Activated CD4-positive, alpha-beta memory T cell treated with anti-CD3 and anti-CD28 coated beads for 36 hours (primary cell): Measurements from ENCODE around the gene FFAR2. TPM values are rescaled to one million over a fixed set of nuclear protein-coding genes. Genes with fewer than 3 reads are reported as not detected.

ENCODE experiments used
- CTCF ChIA-PET: fragments of 350-600 bp; sonication (Branson Sonifier 250); formaldehyde crosslinking; loops from one replicate; lab custom pipeline; 2021; ENCODE audit warnings: antibody characterized with exemption, inconsistent platforms; lab: Charles Lee
- POLR2A ChIA-PET: fragments of 350-600 bp; sonication (Branson Sonifier 250); formaldehyde crosslinking; loops from one replicate; lab custom pipeline; 2021; ENCODE audit warnings: antibody characterized with exemption; lab: Charles Lee
- DNase-seq: peaks from one replicate; pipeline ENCODE4 v3.0.0-alpha.2; 2020
- H3K27ac Mint-ChIP-seq: one replicate; pipeline ENCODE4 v1.8.0; 2021; ENCODE audit warnings: mixed read lengths
- H3K27me3 Mint-ChIP-seq: one replicate; pipeline ENCODE4 v1.8.0; 2021; ENCODE audit warnings: mixed read lengths
- H3K36me3 Mint-ChIP-seq: one replicate; pipeline ENCODE4 v1.8.0; 2021; ENCODE audit warnings: mixed read lengths
- H3K4me1 Mint-ChIP-seq: one replicate; pipeline ENCODE4 v1.8.0; 2021; ENCODE audit warnings: low read depth, mixed read lengths
- H3K4me3 Mint-ChIP-seq: one replicate; pipeline ENCODE4 v1.8.0; 2021; ENCODE audit warnings: mild to moderate bottlenecking, mixed read lengths
- H3K9me3 Mint-ChIP-seq: one replicate; pipeline ENCODE4 v1.8.0; 2021; ENCODE audit warnings: mixed read lengths
- intact Hi-C: fragments of 100-400 bp; cut with micrococcal nuclease; formaldehyde crosslinking; loops from one replicate; pipeline ENCODE4 v1.15.1; 2023
- total RNA-seq, 2 experiments: library from RNA; stranded (reverse); gene quantifications; one replicate each; pipeline ENCODE4 v1.2.3, GENCODE V29; 2021

Gene FFAR2
- total RNA-seq, 2 experiments from 2014 or later: not detected

DNA sequence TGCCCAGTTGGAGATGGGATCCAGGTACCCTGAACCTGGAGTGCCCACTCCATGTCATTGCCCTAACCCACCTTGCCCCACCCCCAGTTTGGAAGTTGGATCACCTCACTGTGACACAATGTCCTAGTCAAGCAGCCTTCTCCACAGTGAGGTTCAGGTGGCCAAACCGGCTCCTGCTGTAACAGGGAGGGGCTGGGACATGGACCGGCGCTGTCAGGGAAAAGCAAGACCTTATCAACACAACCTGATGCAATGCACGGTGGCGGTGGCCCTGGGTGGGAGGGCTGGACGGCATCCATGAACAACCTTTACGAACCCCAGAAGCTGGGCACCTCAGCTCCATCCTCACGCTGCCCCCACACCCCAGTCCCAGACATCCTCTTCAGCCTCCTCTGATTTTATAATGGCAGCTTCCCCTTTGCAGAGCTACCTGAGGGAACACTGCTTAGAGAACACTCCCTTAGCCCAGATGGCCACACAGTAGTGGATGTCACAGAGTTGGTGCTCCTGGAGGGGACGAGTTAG lies 43.8 kb downstream of the FFAR2 start:
- Mint-ChIP-seq H3K9me3 (no peaks in the 10 kb centered on the region), H3K27me3 (no peaks in the 10 kb centered on the region), H3K27ac (no peak overlapping the region), H3K4me1 (peaks cover 5% of the 10 kb centered on the region), H3K36me3 (no peaks in the 10 kb centered on the region), H3K4me3 (no peak overlapping the region)
- ChIA-PET POLR2A (no interaction called here), CTCF (interaction anchor here (1.3 to 2.3 kb wide), 3 partner anchors 9 to 139 kb away, joined by 3 to 11 read pairs (median 8); no protein-coding TSS in a partner anchor)
- DNase-seq: no peak
- intact Hi-C loops: no loop called here

DNA sequence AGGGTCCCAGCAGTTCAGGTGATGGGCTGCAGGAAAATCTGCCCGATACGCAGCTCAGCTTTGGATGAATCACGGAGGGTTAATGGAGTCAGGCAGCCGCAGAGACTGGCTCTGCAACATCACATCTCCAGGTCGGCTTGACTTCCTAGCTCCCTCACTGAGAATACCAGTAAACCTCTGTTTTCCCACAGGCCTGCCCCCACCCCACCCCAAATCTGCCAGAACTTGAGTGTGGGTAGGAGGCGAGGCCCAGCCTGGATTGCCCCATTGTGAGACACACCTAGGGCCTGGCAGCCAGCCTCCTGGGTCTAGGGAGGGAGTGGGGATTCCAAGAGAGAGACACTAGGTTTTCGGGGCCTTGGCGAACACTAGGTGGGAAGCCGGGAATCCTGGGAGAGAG lies 45.9 kb downstream of the FFAR2 start:
- no peaks in the 10 kb centered on the region for H3K36me3 Mint-ChIP-seq
- POLR2A ChIA-PET: no interaction called here

DNA sequence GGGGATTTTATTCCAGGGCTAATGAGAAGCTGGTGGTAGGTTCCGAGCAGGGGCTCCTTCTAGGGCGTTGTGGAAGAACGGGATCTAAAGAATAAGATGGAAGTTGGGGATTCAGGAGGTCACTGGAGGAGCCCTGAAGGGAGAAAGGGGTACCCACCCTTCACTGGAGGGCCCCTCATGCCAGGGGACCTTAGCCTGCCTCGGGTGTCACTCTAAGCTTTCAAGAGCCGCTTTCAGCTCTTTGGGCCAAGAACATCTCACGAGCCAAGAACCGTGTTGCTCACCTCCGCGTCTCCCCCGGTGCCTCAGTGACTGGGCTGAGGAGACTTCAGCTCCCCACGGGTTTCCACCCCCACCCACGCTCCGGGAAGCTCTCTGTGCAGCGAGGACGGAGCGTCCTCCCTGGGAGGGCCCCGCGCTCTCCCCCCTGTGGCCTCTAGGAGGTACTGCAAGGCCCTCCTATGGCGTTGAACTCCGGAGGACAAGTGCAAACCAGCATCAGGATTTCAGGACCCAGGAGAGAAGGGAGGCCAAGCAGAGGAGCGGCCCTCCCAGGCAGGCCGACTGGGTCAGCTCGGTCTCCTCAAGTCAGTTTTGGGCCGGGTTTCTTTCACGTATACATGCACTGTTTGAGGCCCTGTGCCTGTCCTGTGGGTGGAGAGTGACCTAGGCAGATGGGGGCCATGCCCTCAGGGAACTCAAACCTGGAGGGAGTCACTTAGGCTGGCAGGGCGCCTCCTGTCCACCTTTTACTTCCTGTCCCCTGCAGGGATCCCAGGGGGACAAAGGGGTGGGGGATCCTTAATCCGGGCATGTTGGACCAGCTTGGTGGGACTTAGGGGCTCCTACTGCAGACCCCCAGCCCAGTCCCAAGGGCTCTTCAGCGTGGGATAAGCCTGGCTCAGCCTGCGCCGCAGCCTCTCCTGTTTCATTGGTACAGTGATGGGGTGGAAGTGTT lies 47.3 kb downstream of the FFAR2 start:
- Mint-ChIP-seq H3K4me1 (peaks cover 5% of the 10 kb centered on the region), H3K36me3 (no peaks in the 10 kb centered on the region), H3K4me3 (no peak overlapping the region), H3K27me3 (no peaks in the 10 kb centered on the region), H3K9me3 (no peaks in the 10 kb centered on the region), H3K27ac (no peak overlapping the region)
- ChIA-PET POLR2A (interaction anchor here (0.5 to 0.9 kb wide), 3 partner anchors 118 to 148 kb away, joined by 3 to 4 read pairs (median 3); no protein-coding TSS in a partner anchor), CTCF (interaction anchor here (0.6 to 4.7 kb wide), 41 partner anchors 9 to 436 kb away, joined by 3 to 77 read pairs (median 4); partner anchors contain the start of genes FFAR1 and FFAR3)
- intact Hi-C loops: loop anchor here (1.0 kb wide), 1 partner anchor 142 kb away; no protein-coding TSS in a partner anchor
- peak; percentile 85 for DNase-seq

More for the DNA sequence above, 45.9 kb downstream of the FFAR2 start:
- intact Hi-C loops: no loop called here
- no peak overlapping the region for H3K27ac Mint-ChIP-seq
- H3K4me3 Mint-ChIP-seq: no peak overlapping the region
- no peaks in the 10 kb centered on the region for H3K9me3 Mint-ChIP-seq
- no peaks in the 10 kb centered on the region for H3K27me3 Mint-ChIP-seq
- no peak for DNase-seq
- peaks cover 5% of the 10 kb centered on the region for H3K4me1 Mint-ChIP-seq
- CTCF ChIA-PET: interaction anchor here (1.2 to 4.7 kb wide), 2 partner anchors 141 to 145 kb away, joined by 6 to 48 read pairs; partner anchors contain the start of gene FFAR1

DNA sequence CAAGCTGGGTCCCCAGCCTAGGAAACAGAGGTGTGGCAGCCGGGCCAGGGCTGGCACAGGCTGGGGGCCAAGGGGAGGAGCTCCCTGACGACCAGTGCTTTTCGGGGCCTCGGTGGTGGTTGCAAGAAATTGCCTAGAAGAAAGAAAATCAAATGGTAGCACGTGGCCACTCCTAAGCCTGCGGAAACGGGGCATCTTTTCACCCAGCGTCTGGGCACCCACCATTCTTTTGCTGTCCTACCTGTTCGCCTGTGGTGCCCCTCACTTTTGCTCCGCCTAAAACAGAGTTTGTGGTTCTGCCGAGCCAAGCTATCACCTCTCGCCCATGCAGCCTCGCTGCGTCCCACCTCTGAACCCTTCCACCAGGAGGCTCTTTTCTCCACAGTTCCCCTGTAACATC lies 49.3 kb downstream of the FFAR2 start:
- Mint-ChIP-seq H3K36me3 (no peaks in the 10 kb centered on the region), H3K27me3 (no peaks in the 10 kb centered on the region), H3K9me3 (no peaks in the 10 kb centered on the region), H3K4me3 (no peak overlapping the region), H3K4me1 (peaks cover 5% of the 10 kb centered on the region), H3K27ac (no peak overlapping the region)
- ChIA-PET CTCF (interaction anchor here (0.6 to 4.7 kb wide), 5 partner anchors 10 to 149 kb away, joined by 4 to 77 read pairs (median 8); partner anchors contain the start of gene FFAR1), POLR2A (no interaction called here)
- no peak for DNase-seq
- intact Hi-C loops: no loop called here

DNA sequence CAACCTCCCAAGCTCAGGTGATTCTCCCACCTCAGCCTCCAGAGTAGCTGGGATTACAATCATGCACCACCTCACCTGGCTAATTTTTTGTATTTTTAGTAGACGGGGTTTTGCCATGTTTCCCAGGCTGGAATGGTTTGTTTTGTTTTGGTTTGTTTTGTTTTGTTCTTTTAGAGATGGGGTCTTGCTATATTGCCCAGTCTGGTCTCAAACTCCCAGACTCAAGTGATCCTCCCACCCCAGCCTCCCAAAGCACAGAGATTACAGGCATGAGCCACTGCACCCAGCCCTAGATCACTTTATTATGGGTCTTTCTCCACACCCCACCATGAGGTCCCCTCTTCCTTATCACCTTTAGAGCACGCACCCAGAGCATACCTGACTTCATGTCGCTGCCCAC lies 50.2 kb downstream of the FFAR2 start:
- Mint-ChIP-seq H3K27ac (no peak overlapping the region), H3K4me1 (peaks cover 5% of the 10 kb centered on the region), H3K9me3 (no peaks in the 10 kb centered on the region), H3K4me3 (no peak overlapping the region), H3K36me3 (no peaks in the 10 kb centered on the region), H3K27me3 (no peaks in the 10 kb centered on the region)
- ChIA-PET CTCF (interaction anchor here (1.8 to 4.7 kb wide), 4 partner anchors 11 to 150 kb away, joined by 6 to 77 read pairs (median 28); partner anchors contain the start of gene FFAR1), POLR2A (no interaction called here)
- no peak for DNase-seq
- intact Hi-C loops: no loop called here

DNA sequence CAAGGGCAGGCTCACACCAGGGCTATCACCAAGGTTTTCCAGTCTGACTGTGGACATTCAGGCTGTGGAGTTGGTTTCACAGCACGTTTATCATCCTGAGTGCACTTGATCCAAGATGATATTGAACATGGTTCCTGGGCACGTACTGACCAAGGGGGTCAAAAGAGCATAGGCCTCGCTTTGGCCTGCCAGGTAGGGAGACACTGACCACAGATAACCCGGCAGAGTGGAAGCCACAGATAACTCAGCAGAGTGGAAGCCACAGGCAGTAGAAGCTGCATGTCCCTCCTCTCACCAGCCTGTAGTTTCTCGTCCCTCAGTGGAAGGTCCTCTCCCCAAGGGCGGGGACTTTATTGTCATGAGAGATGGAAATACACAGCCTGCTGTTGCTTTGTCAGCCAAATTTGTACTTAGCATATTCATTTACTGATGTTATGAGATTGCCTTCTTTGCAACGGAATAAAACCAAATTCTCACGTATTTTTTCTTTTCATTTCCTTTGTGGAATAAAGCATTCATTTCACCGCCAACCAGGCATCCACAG lies 51.0 kb downstream of the FFAR2 start:
- H3K27ac Mint-ChIP-seq: no peak overlapping the region
- ChIA-PET POLR2A (no interaction called here), CTCF (interaction anchor here (2.5 kb wide), 1 partner anchor 12 kb away, joined by 8 read pairs; no protein-coding TSS in a partner anchor)
- H3K4me3 Mint-ChIP-seq: no peak overlapping the region
- DNase-seq: no peak
- intact Hi-C loops: no loop called here
- no peaks in the 10 kb centered on the region for H3K36me3 Mint-ChIP-seq
- H3K27me3 Mint-ChIP-seq: no peaks in the 10 kb centered on the region
- H3K9me3 Mint-ChIP-seq: no peaks in the 10 kb centered on the region
- H3K4me1 Mint-ChIP-seq: peaks cover 5% of the 10 kb centered on the region

DNA sequence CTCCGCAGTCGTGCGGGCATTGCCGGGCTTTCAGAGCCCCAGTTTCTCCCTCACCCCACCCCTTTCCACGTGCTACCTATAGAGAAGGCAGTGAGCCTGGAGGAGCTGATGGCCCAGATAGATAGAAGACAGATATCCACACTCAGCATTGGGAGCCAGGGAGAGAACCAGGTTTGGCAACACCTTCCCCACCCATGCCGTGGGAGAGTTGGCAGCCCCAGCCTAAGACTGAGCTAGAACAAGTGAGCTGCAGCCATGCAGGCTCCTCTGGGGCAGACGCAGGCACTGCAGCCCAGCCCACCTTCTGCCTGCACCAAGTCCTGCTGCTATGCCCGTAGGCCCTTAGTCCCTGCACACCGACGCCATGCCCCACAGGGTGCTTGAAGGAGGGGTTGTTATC lies 52.6 kb downstream of the FFAR2 start:
- H3K27me3 Mint-ChIP-seq: peaks cover 3% of the 10 kb centered on the region
- no peak for DNase-seq
- no peaks in the 10 kb centered on the region for H3K4me1 Mint-ChIP-seq
- no peaks in the 10 kb centered on the region for H3K36me3 Mint-ChIP-seq
- POLR2A ChIA-PET: no interaction called here
- no peaks in the 10 kb centered on the region for H3K9me3 Mint-ChIP-seq
- CTCF ChIA-PET: interaction anchor here (0.6 to 1.6 kb wide), 5 partner anchors 9 to 80 kb away, joined by 3 to 4 read pairs (median 3); no protein-coding TSS in a partner anchor
- no peak overlapping the region for H3K4me3 Mint-ChIP-seq
- intact Hi-C loops: no loop called here
- H3K27ac Mint-ChIP-seq: no peak overlapping the region

Other genes with a start within 250 kb of the FFAR2 start
- gene FAM187B, start 219.5 kb upstream of the FFAR2 start, total RNA-seq: under 1 TPM in 1 of 2 experiments, not detected in 1; 0.19 TPM
- 10 to 100 TPM; 25.4 to 28.7 TPM for gene LSR, start 199.3 kb upstream of the FFAR2 start, total RNA-seq
- gene USF2, start 179.3 kb upstream of the FFAR2 start, total RNA-seq: 100 to 1,000 TPM; 117 to 121 TPM
- not detected for gene HAMP, start 165.7 kb upstream of the FFAR2 start, total RNA-seq
- under 1 TPM; 0.43 to 0.44 TPM for gene MAG, start 156.1 kb upstream of the FFAR2 start, total RNA-seq
- gene CD22, start 119.1 kb upstream of the FFAR2 start, total RNA-seq: 1 to 10 TPM in 1 of 2 experiments, under 1 TPM in 1; 0.75 to 1.2 TPM
- under 1 TPM in 1 of 2 experiments, not detected in 1; 0.12 TPM for gene FFAR1, start 100.4 kb upstream of the FFAR2 start, total RNA-seq
- 1 to 10 TPM; 1.1 TPM for gene FFAR3, start 89.8 kb upstream of the FFAR2 start, total RNA-seq
- gene GPR42, start 77.2 kb upstream of the FFAR2 start, total RNA-seq: under 1 TPM in 1 of 2 experiments, not detected in 1; 0.17 TPM
- gene KRTDAP, start 42.2 kb downstream of the FFAR2 start, total RNA-seq: not detected
- 1 to 10 TPM; 2.1 to 2.4 TPM for gene DMKN, start 65.4 kb downstream of the FFAR2 start, total RNA-seq
- gene SBSN, start 80.1 kb downstream of the FFAR2 start, total RNA-seq: under 1 TPM in 1 of 2 experiments, not detected in 1; 0.10 TPM
- not detected for gene GAPDHS, start 85.2 kb downstream of the FFAR2 start, total RNA-seq
- 10 to 100 TPM; 73.5 to 81.9 TPM for gene TMEM147, start 97.4 kb downstream of the FFAR2 start, total RNA-seq
- not detected for gene ATP4A, start 115.4 kb downstream of the FFAR2 start, total RNA-seq
- not detected for gene PMIS2, start 137.9 kb downstream of the FFAR2 start, total RNA-seq
- 10 to 100 TPM; 36.6 to 43.1 TPM for gene HAUS5, start 164.5 kb downstream of the FFAR2 start, total RNA-seq
- 10 to 100 TPM; 86.4 to 88.0 TPM for gene RBM42, start 180.8 kb downstream of the FFAR2 start, total RNA-seq
- gene ETV2, start 193.5 kb downstream of the FFAR2 start, total RNA-seq: under 1 TPM; 0.70 to 0.83 TPM
- 100 to 1,000 TPM; 444 to 453 TPM for gene COX6B1, start 200.1 kb downstream of the FFAR2 start, total RNA-seq
- gene UPK1A, start 218.3 kb downstream of the FFAR2 start, total RNA-seq: 1 to 10 TPM in 1 of 2 experiments, under 1 TPM in 1; 0.90 to 1.0 TPM